GM12878 (cell line): Measurements from ENCODE around the gene ISG20L2. TPM values are rescaled to one million over a fixed set of nuclear protein-coding genes. Genes with fewer than 3 reads are reported as not detected.

Source experiments
- ATAC-seq: fragments of 200-7000 bp; cut with Tn5 transposase; 3 replicates; pipeline ENCODE4 v1.9.1; 2020; ENCODE audit warnings: mild to moderate bottlenecking, moderate library complexity
- BruUV-seq: library from RNA; stranded (reverse); fragments of 400-500 nt; replicated peaks from 2 replicates; lab custom pipeline; 2021; lab: Mats Ljungman, UMichigan
- CTCF ChIA-PET: fragments of 300-600 bp; sonication (Branson Sonifier 250); formaldehyde crosslinking; extraction: SDS; loops from one replicate; lab custom pipeline; 2021; ENCODE audit warnings: inconsistent platforms; lab: Yijun Ruan, JAX
- POLR2A ChIA-PET: fragments of 350-600 bp; formaldehyde crosslinking; extraction: SDS; loops from one replicate; lab custom pipeline; 2021; ENCODE audit warnings: inconsistent platforms; lab: Charles Lee
- RAD21 ChIA-PET: fragments of 300-600 bp; sonication (Branson Sonifier 250); formaldehyde crosslinking; loops from one replicate; lab custom pipeline; 2023; ENCODE audit warnings: antibody characterized with exemption; ENCODE audit not compliant: unreplicated experiment; lab: Charles Lee
- SMC1A ChIA-PET: fragments of 300-600 bp; sonication (Branson Sonifier 250); formaldehyde crosslinking; loops from one replicate; lab custom pipeline; 2023; ENCODE audit not compliant: unreplicated experiment, uncharacterized antibody; lab: Charles Lee
- DNase-seq: peaks from one replicate; pipeline ENCODE4 v3.0.0-alpha.2; 2011; ENCODE audit warnings: low read depth, low spot score
- FAIRE-seq: peaks from 3 replicates; lab custom pipeline; 2011; peaks lifted over from hg19 to GRCh38; lab: Jason Lieb, UNC
- H2AFZ ChIP-seq: 2 replicates; pipeline ENCODE4 v1.6.0; 2011; ENCODE audit warnings: low read depth, low read length, control low read depth; ENCODE audit not compliant: control insufficient read depth
- H3K27ac ChIP-seq: 2 replicates; pipeline ENCODE4 v1.5.1; 2011; ENCODE audit warnings: control low read depth; ENCODE audit not compliant: control insufficient read depth, insufficient read depth
- H3K27me3 ChIP-seq, 2 experiments: replicated peaks in 1 of 2; 2 replicates each; pipeline versions ENCODE4 v1.6.0 to v1.6.1; 2011; ENCODE audit warnings: low read length in 1 of 2; ENCODE audit not compliant: control insufficient read depth in 2 of 2, insufficient read depth in 2 of 2
- H3K36me3 ChIP-seq, 2 experiments: 2 replicates each; pipeline ENCODE4 v1.5.1; 2011; ENCODE audit warnings: low read length in 1 of 2; ENCODE audit not compliant: control insufficient read depth in 2 of 2, insufficient read depth in 2 of 2
- H3K4me1 ChIP-seq: 2 replicates; pipeline ENCODE4 v1.6.1; 2011; ENCODE audit warnings: mild to moderate bottlenecking, low read length, moderate library complexity, mixed read lengths; ENCODE audit not compliant: control insufficient read depth, insufficient read depth
- H3K4me2 ChIP-seq: 2 replicates; pipeline ENCODE4 v1.6.0; 2011; ENCODE audit warnings: control low read depth; ENCODE audit not compliant: control insufficient read depth, insufficient read depth
- H3K4me3 ChIP-seq: fragments of 200-600 bp; sonication (generic); 2 replicates; pipeline ENCODE4 v1.5.1; 2016
- H3K79me2 ChIP-seq: 2 replicates; pipeline ENCODE4 v1.6.0; 2011; ENCODE audit warnings: low read length; ENCODE audit not compliant: control insufficient read depth, insufficient read depth
- H3K9ac ChIP-seq: 2 replicates; pipeline ENCODE4 v1.8.0; 2011; ENCODE audit warnings: low read length, control low read depth, mixed read lengths; ENCODE audit not compliant: control insufficient read depth, insufficient read depth
- H3K9me3 ChIP-seq: replicated peaks from 3 replicates; pipeline ENCODE4 v1.5.1; 2011; ENCODE audit warnings: mild to moderate bottlenecking, low read length; ENCODE audit not compliant: control insufficient read depth, insufficient read depth
- H4K20me1 ChIP-seq: 2 replicates; pipeline ENCODE4 v1.6.0; 2011; ENCODE audit not compliant: control insufficient read depth, insufficient read depth
- BCL3 ChIP-seq: IDR thresholded peaks from 2 replicates; pipeline ENCODE4 v1.6.1; 2011; ENCODE audit warnings: borderline replicate concordance, low read depth, mild to moderate bottlenecking, moderate library complexity, low read length; ENCODE audit not compliant: insufficient read depth, poor library complexity, severe bottlenecking
- BRCA1 ChIP-seq: IDR thresholded peaks from 2 replicates; pipeline ENCODE4 v1.6.1; 2011; ENCODE audit warnings: low read depth, low read length, improper control_type of control experiment
- CEBPB ChIP-seq, 2 experiments: fragments of 150-350 bp in 1 of 2; IDR thresholded peaks; 2 replicates each; pipeline ENCODE4 v1.6.1; 2012 to 2014; ENCODE audit warnings: low read depth in 2 of 2, low read length in 2 of 2, borderline replicate concordance in 1 of 2, inconsistent platforms in 1 of 2
- ETV6 ChIP-seq, 2 experiments: fragments of 450-650 bp in 1 of 2; IDR thresholded peaks in 1 of 2; conservative IDR thresholded peaks in 1 of 2; 2 replicates each; pipeline ENCODE4 v1.6.1; 2014; ENCODE audit warnings: antibody characterized with exemption in 1 of 2, borderline replicate concordance in 1 of 2, low read depth in 1 of 2, mild to moderate bottlenecking in 1 of 2, moderate library complexity in 1 of 2
- FOS ChIP-seq: IDR thresholded peaks from 3 replicates; pipeline ENCODE4 v1.6.1; 2011; ENCODE audit warnings: borderline replicate concordance; ENCODE audit not compliant: insufficient read length; ENCODE audit errors: extremely low read depth
- MXI1 ChIP-seq: fragments of 150-350 bp; IDR thresholded peaks from 2 replicates; pipeline ENCODE4 v1.6.1; 2011; ENCODE audit warnings: low read depth, mild to moderate bottlenecking, inconsistent platforms, low read length, improper control_type of control experiment
- POLR2A ChIP-seq: IDR thresholded peaks from 2 replicates; pipeline ENCODE4 v1.6.1; 2011; ENCODE audit warnings: low read depth, mild to moderate bottlenecking, low read length
- POLR2AphosphoS5 ChIP-seq: IDR thresholded peaks from 2 replicates; pipeline ENCODE4 v1.6.1; 2011; ENCODE audit warnings: mild to moderate bottlenecking, low read length, inconsistent platforms
- RB1 ChIP-seq: fragments of 450-650 bp; formaldehyde crosslinking; IDR thresholded peaks from 2 replicates; pipeline ENCODE4 v1.6.1; 2017; ENCODE audit warnings: mild to moderate bottlenecking, borderline replicate concordance
- SIN3A ChIP-seq: IDR thresholded peaks from 2 replicates; pipeline ENCODE4 v1.6.1; 2012; ENCODE audit warnings: low read depth, low read length, improper control_type of control experiment
- SIX5 ChIP-seq: IDR thresholded peaks from 2 replicates; pipeline ENCODE4 v1.6.1; 2011; ENCODE audit warnings: mild to moderate bottlenecking, low read depth, low read length, moderate library complexity; ENCODE audit not compliant: severe bottlenecking
- SMARCA5 ChIP-seq: fragments of 450-650 bp; IDR thresholded peaks from 2 replicates; pipeline ENCODE4 v1.6.1; 2017; ENCODE audit warnings: mild to moderate bottlenecking
- SRF ChIP-seq, 2 experiments: IDR thresholded peaks; 2 replicates each; pipeline ENCODE4 v1.6.1; 2011; ENCODE audit warnings: low read depth in 2 of 2, low read length in 2 of 2, mild to moderate bottlenecking in 1 of 2, moderate library complexity in 1 of 2
- WGBS: methylation state at CpG from one replicate; pipeline ENCODE4 v1.1.6; 2016; ENCODE audit warnings: low lambda C conversion rate; ENCODE audit not compliant: insufficient replicate concordance, insufficient coverage; ENCODE audit errors: missing lambda C conversion rate; 5-methylcytosine and 5-hydroxymethylcytosine counted together
- in situ Hi-C: fragments of 300-500 bp; cut with MboI; formaldehyde crosslinking; loops from 9 replicates; pipeline ENCODE4 v1.14.3; 2018; ENCODE audit warnings: mixed read lengths
- intact Hi-C: fragments of 100-400 bp; cut with micrococcal nuclease; formaldehyde crosslinking; loops from one replicate; pipeline ENCODE4 v1.14.2; 2022; ENCODE audit not compliant: unreplicated experiment
- polyA plus RNA-seq, 11 experiments: library from polyadenylated mRNA; depleted of rRNA in 4 of 11; unstranded in 6 of 11; stranded (reverse) in 5 of 11; fragments of >200 nt; fragmentation: Nextera tagmentation in 4 of 11; fragmentation: Illumina TruSeq in 1 of 11; extraction: Ambion mirVana in 4 of 11; extraction: Trizol in 1 of 11; gene quantifications; 1 replicate in 1 of 11; 2 replicates in 10 of 11; pipeline versions ENCODE4 v1.2.1 to v1.2.3, GENCODE V29; 2011 to 2016; ENCODE audit warnings: inconsistent platforms in 2 of 11, missing spikeins in 2 of 11, low read depth in 1 of 11
- total RNA-seq, 4 experiments: library from RNA; depleted of rRNA in 3 of 4; stranded (reverse); fragments of >200 nt in 3 of 4; fragmentation: Illumina TruSeq in 1 of 4; extraction: Trizol in 1 of 4; gene quantifications; 2 replicates each; pipeline versions ENCODE4 v1.2.1 to v1.2.3, GENCODE V29; 2013 to 2021

The ISG20L2 gene
- total and polyA plus RNA-seq, 10 of the 15 experiments (the other 5 are each of a cell fraction or from before 2014, with no cell fraction given) = 16.4 to 111 (median 48.0) TPM

DNA sequence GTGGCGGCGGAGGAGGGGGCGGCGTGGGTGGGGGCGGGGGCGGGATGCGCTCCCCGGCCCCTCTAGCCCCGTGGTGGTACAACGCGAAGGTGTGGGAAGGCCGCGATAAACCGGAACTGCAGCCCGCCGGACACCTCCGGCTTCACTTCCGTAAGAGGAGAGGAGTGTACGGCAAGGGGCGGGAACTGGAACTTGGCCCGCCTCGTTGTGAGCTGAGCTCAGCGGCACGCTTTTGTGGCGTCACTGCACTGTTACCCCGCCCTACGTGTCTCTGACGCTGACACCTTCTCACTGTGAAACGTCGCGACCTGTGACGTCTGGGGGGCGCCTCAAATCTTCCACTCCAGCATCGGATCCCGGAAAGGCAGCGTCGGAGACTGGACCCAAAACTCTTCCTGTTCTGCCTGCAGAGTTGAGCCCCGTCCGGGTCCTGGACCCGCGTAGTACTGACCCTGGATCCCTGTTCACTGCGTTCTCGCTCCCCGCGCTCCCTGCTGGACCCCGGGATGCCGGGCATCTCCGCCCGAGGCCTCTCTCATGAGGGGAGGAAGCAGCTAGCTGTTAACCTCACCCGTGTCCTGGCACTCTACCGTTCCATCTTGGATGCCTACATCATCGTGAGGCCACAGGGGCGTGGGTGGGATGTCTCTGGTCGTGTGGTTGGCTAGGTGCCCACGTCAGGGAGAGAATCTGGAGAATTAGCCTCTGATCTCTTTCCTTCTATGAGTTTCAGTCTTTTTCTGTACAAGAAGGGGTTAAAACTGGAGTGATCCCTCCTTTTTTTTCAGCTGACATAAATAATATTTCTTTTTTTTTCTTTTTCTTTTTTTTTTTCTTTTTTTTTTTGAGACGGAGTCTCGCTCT lies at the start of gene ISG20L2 (continued):
- TF ChIP-seq BCL3 (no peak), BRCA1 (no peak)

DNA sequence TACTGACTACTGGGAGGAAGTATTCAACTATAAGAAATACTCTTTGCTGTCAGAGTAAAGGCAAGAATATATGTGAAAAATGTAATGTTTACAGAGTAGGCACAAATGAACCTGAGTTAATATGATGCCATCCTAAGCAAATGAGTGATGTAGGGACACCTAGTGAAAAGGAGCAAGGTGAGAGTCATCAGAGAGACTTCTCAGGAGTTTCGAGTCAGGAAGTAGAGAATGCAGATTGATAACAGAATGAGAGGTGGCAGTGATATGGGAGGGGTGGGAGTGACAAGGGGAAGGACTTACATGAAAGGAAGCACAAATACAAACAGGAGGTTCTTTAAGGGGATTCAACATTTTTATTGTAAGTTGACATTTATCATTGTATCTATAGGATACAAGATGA lies 49.0 kb upstream of the ISG20L2 start:
- H3K27me3 ChIP-seq = no peaks in the 10 kb centered on the region
- SMC1A ChIA-PET = interaction anchor here (1.6 to 1.9 kb wide), 4 partner anchors 12 to 82 kb away, joined by 3 to 7 read pairs (median 4); partner anchors contain the start of genes ISG20L2 and METTL25B
- in situ Hi-C loops (no loop called here), intact Hi-C loops (no loop called here)
- TF ChIP-seq ETV6 (conservative IDR thresholded peaks at IDR 0.05 in 1 of 2, IDR thresholded peaks at IDR 0.05 in 1 of 2; ENCODE audit: borderline replicate concordance in 1 of 2, low read depth in 1 of 2) = no peak
- TF ChIP-seq POLR2AphosphoS5 = no peak
- TF ChIP-seq SIN3A = no peak
- no peak for TF ChIP-seq RB1
- no peak for TF ChIP-seq FOS
- no peak for TF ChIP-seq MXI1
- TF ChIP-seq CEBPB (IDR thresholded peaks at IDR 0.05; ENCODE audit: borderline replicate concordance in 1 of 2, low read depth in 2 of 2, low read length in 2 of 2) = no peak
- TF ChIP-seq SIX5 = no peak
- no peak for TF ChIP-seq POLR2A
- TF ChIP-seq SRF (IDR thresholded peaks at IDR 0.05; ENCODE audit: low read depth in 2 of 2, low read length in 2 of 2) = no peak
- no peak for TF ChIP-seq SMARCA5
- POLR2A ChIA-PET = no interaction called here
- peak overlapping the region; percentile 35; the same call in 1 of the 2 replicates for H3K4me2 ChIP-seq
- ATAC-seq = no peak; the same call in 2 of the 3 replicates
- no peaks in the 10 kb centered on the region for H3K9me3 ChIP-seq
- no peak for DNase-seq
- H3K36me3 ChIP-seq = peaks cover 0 to 20% of the 10 kb centered on the region in 2 experiments; a peak in 2 of 4 replicates
- H3K9ac ChIP-seq = no peak overlapping the region
- FAIRE-seq = no peak
- no peak overlapping the region for H2AFZ ChIP-seq
- RAD21 ChIA-PET = interaction anchor here (1.1 to 1.5 kb wide), 2 partner anchors 37 to 51 kb away, joined by 3 to 5 read pairs; partner anchors contain the start of gene MRPL24
- BruUV-seq = no TSS peak
- H3K79me2 ChIP-seq = peaks cover 62% of the 10 kb centered on the region
- H4K20me1 ChIP-seq = no peaks in the 10 kb centered on the region
- H3K4me1 ChIP-seq = no peaks in the 10 kb centered on the region
- 89% methylated on average over 1 of the region's 1 CpG for WGBS
- H3K27ac ChIP-seq = no peak overlapping the region
- H3K4me3 ChIP-seq = no peak overlapping the region
- CTCF ChIA-PET = interaction anchor here (0.6 to 10.1 kb wide), 6 partner anchors 9 to 297 kb away, joined by 3 to 84 read pairs (median 4); partner anchors contain the start of genes ISG20L2, METTL25B and NTRK1
